ENCODE measurements around the gene CEP85.

Gene CEP85

GRCh38 chr1:26189751-26190275 lies 44.2 kb upstream of the CEP85 start:
- H3K9me3 ChIP-seq: no peaks in the 10 kb centered on the region
- no peaks in the 10 kb centered on the region for H3K4me1 ChIP-seq (ENCODE audit: control insufficient read depth in 1 of 2, insufficient read depth in 1 of 2, low read depth in 1 of 2, low read length in 1 of 2)
- H3K27ac ChIP-seq: no peak overlapping the region
- no peaks in the 10 kb centered on the region for H3K27me3 ChIP-seq
- TF ChIP-seq CTCF (IDR thresholded peaks at IDR 0.05): no peak
- H3K4me3 ChIP-seq (ENCODE audit: low read depth in 1 of 2, low read length in 1 of 2): no peak overlapping the region
- H3K36me3 ChIP-seq: no peaks in the 10 kb centered on the region

GRCh38 chr1:26190373-26190987 lies 43.5 kb upstream of the CEP85 start, which contains the start of gene CATSPER4:
TSS of gene CATSPER4 (plus strand) at chr1:26190602. CDS start at chr1:26190628, 26 bp downstream.
- H3K27ac ChIP-seq: no peak within 1 kb of the TSS
- no peaks in the 10 kb centered on the region for H3K9me3 ChIP-seq
- no peaks in the 10 kb centered on the region for H3K27me3 ChIP-seq
- H3K36me3 ChIP-seq: no peaks in the 10 kb centered on the region
- TF ChIP-seq CTCF (IDR thresholded peaks at IDR 0.05): no peak
- H3K4me1 ChIP-seq (ENCODE audit: control insufficient read depth in 1 of 2, insufficient read depth in 1 of 2, low read depth in 1 of 2, low read length in 1 of 2): no peaks in the 10 kb centered on the region
- no peak within 1 kb of the TSS for H3K4me3 ChIP-seq (ENCODE audit: low read depth in 1 of 2, low read length in 1 of 2)

- H3K36me3 ChIP-seq: no peaks in the 10 kb centered on the region
- H3K4me3 ChIP-seq (ENCODE audit: low read depth in 1 of 2, low read length in 1 of 2): no peak overlapping the region
- TF ChIP-seq CTCF (IDR thresholded peaks at IDR 0.05): no peak
- no peaks in the 10 kb centered on the region for H3K4me1 ChIP-seq (ENCODE audit: control insufficient read depth in 1 of 2, insufficient read depth in 1 of 2, low read depth in 1 of 2, low read length in 1 of 2)
- H3K27ac ChIP-seq: no peak overlapping the region
- H3K9me3 ChIP-seq: no peaks in the 10 kb centered on the region
- H3K27me3 ChIP-seq: no peaks in the 10 kb centered on the region
Measured at GRCh38 chr1:26191739-26192138, 42.3 kb upstream of the CEP85 start.

GRCh38 chr1:26195805-26196204 lies 38.2 kb upstream of the CEP85 start:
- Histone ChIP-seq H3K4me1 (ENCODE audit: control insufficient read depth in 1 of 2, insufficient read depth in 1 of 2, low read depth in 1 of 2, low read length in 1 of 2) (no peaks in the 10 kb centered on the region), H3K27me3 (no peaks in the 10 kb centered on the region)
- TF ChIP-seq CTCF (IDR thresholded peaks at IDR 0.05): no peak

GRCh38 chr1:26197301-26197700 lies 36.7 kb upstream of the CEP85 start:
- Histone ChIP-seq H3K27me3 (no peaks in the 10 kb centered on the region), H3K27ac (no peak overlapping the region), H3K9me3 (no peaks in the 10 kb centered on the region), H3K4me1 (ENCODE audit: control insufficient read depth in 1 of 2, insufficient read depth in 1 of 2, low read depth in 1 of 2, low read length in 1 of 2) (peaks cover 0 to 3% of the 10 kb centered on the region in 2 experiments), H3K36me3 (no peaks in the 10 kb centered on the region), H3K4me3 (ENCODE audit: low read depth in 1 of 2, low read length in 1 of 2) (no peak overlapping the region)
- no peak for TF ChIP-seq CTCF (IDR thresholded peaks at IDR 0.05)

More at GRCh38 chr1:26195805-26196204, 38.2 kb upstream of the CEP85 start:
- H3K9me3 ChIP-seq: no peaks in the 10 kb centered on the region
- no peaks in the 10 kb centered on the region for H3K36me3 ChIP-seq
- no peak overlapping the region for H3K27ac ChIP-seq
- no peak overlapping the region for H3K4me3 ChIP-seq (ENCODE audit: low read depth in 1 of 2, low read length in 1 of 2)
